IPS DF 19.7 (cell line): Measurements from ENCODE around the gene SGCA.

Experiments
- DNase-seq: peaks from one replicate; pipeline ENCODE4 v3.0.0-alpha.2; 2013; ENCODE audit warnings: low read depth, low spot score

The SGCA gene

GRCh38 chr17:50207792-50208567, 42.2 kb downstream of the SGCA start:
- no peak for DNase-seq

DNA sequence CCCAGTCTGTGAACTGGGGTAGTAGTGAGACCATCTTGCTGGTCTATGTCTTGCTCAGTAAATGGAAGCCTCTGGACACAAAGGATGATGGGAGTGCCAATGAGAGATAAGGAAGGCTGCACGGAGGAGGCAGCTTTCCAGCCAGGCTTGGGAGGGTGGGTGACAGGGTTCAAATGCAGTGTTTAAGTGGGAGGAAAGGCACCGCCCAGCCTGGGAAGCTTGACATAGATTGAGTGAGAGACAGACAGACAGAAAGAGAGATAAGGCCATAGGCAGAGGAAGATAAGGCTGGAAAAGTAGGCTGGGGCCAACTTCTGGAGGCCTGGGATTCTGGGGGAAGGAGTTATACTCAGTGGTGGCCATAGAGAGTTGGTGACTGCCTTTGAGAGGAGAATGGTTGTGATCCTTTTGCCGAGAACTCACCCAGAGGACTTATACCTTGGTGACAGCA, 42.8 kb downstream of the SGCA start:
- DNase-seq: no peak

DNA sequence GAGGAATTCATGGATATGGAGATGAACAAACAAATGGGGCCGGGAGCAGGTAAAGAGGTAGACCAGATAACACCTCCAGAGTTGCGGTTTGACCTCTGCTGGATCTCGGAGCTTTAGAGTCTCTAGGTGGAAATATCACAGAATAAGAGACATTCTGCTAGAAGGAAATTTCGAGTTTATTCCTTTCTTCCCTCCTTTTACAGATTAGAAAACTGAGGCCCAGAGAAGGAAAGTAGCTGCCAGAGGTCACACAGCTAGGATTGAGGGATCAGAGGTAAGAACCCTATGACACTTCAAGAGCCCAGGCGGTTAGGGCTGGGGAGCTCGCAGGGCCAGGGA, 43.3 kb downstream of the SGCA start:
- no peak for DNase-seq

DNA sequence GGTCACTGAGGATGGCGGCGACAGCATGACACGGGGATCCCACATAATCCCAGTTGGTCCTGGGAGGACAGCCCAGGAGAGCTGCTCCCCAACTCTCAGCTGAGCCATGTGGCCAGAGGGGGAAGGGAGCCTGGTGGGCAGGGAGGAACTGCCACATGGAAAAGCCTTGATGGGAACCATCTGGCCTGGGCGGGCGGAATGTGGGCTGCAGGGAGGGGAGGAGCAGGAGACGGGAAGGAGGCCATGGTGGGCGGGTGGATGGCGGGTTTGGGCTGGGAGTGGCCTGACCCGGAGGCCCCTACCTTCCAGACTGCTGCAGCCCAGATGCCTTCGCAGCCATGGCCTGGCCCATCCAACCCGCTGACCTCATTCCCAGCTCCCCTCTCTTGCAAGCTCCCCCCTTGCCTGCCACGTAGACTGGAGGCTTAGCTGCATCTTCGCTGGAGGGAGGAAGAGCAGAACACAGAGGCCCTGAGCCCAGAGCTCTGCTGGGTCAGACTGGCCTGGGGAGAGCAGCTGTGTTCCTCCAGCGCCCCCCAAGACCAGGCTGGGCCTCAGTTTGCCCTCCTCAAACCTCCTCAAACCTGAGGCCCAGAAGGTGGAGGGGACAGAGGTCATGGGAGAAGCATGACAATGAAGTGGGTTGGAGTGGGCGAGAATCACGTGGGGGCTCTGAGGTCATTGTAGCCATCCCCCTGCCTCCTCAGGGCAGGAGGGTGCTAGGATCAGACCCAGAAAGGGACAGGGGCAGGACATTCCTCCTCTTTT, 43.9 kb downstream of the SGCA start:
- DNase-seq: no peak

DNA sequence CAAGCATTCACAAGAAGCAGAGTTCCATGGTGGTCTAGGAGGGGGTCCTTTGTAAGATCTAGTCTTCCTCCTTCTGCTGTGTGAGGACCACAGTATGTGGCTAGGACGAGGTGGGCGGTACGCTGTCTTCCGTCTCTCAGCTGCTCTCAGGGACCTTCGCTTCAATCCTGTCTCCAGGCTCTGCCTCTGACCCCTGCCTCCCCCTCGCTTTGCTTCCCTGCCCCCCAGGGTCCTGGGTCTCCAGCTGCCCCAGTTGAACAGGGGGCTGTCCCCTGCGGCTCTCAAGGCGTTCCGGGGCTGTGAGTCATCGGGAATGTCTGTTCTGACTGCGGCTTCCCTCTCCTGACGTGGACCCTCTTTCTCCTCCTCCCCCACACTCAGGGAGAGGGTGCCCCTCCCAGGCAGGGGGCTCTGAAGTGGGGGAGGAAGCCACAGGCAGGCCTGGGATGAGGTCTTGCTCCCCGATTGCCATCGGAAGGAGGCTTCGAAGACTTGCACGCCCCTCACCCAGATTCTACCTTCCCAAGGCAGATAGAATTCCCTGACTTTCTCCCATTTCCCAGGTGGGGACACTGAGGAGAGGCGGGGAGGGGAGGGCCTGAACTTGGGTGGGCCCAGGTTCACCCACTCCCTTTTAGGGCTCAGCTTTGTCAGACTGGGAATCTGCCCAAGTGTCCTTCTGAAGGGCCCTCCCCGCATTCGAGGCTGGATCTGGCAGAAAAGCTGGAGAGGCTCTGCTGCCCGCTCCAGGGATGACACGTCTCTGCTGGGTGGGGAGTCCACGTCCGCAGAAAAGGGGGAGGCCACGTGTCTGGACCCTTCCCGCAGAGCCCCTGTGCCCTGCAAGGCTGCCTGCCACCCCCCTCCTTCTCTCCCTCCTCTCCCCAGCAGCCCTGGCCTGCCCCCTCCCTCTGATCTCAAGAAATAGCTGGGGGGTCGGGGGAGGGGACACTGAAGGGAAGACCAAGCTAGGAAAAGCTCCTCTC, 44.7 kb downstream of the SGCA start:
- DNase-seq: no peak

DNA sequence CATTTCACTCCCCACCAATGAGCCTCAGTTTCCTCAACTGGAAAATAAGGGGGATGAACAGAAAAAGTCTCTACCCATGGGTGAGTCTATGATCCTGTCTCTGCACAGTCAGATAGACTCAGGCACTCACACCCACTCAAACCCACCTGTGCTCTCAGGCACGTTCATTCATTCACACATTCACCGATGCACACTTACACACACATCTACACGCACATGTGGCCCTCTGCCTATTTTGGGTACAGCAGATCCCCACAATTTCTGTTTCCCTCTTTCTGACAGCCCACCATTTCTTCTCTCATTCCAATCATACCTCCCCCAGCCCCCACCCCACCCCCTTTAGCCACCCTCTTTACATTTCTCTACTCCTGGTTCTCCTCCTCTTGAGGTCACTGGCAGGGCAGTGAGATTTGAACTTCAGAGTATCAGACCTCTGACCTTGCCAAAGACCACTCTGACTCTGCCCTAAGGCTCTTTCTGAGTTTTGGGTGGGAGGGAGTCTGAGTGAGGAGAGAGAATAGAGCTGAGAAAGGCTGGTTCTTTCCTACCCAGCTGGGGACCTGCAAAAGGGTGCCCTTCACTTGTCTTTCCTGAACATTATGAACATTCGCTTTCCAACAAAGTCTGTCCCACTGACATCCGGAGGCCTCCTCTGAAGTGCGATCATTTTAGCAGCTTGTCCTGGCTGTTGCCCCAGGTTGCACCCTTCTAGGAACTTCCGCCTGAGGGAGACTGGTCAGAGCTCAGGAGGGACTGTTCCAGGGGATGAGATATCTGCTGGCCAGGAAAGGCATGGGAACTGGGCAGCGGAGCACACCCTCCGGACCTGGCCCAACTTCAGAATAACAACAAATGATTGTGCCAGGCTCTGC, 45.7 kb downstream of the SGCA start:
- DNase-seq: no peak

DNA sequence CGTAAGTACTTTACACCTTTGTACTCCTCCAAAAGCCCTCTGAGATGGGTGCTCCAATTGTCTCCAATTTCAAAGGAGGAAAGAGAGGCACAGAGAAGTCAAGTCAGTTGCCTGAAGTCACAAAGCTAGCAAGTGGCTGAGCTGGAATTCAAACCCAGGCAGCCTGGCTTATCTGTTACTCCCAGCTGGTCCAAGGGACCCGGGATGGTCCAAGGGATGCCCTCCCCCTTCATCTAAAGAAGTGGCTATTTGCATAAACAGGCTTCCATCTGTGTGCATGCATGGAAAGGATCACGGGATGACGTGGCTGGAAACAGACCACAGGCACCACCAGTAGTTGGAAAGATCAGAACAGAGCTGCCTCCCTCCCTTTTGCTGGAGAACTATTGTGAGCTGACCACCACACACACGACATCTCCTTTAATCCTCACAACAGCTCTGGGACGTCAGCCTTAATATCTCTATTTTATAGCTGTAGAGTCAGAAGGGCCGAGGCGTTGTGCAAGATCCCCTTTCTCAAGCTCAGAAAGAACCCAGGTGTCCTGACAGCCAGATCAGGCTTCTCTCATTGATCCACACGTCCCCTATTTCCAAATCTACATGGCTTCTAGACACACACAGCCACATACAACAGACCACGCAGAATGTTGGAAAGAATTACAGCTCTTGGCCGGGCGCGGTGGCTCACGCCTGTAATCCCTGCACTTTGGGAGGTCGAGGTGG, 46.5 kb downstream of the SGCA start:
- DNase-seq: no peak

- DNase-seq: no peak
Measured at GRCh38 chr17:50213026-50214022, 47.5 kb downstream of the SGCA start.

- no peak for DNase-seq
Measured at GRCh38 chr17:50214976-50215760, 49.4 kb downstream of the SGCA start.

DNA sequence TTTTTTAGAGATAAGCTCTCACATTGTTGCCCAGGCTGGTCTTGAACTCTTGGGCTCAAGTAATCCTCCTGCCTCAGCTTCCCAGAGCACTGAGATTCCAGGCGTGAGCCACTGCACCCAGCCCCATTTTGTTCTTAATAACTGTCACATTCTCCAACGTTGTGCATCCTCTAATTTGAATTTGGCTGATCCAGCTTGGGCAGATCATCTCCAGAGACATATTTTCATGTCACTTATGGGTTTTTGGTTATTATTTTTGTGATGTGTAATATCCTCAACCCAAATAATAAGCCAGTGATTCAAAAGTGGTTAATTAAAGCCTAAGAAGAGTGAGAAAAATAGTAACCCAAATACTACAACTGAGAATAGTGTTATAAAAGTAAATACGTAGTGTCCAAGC, 51.8 kb downstream of the SGCA start:
- no peak for DNase-seq

DNA sequence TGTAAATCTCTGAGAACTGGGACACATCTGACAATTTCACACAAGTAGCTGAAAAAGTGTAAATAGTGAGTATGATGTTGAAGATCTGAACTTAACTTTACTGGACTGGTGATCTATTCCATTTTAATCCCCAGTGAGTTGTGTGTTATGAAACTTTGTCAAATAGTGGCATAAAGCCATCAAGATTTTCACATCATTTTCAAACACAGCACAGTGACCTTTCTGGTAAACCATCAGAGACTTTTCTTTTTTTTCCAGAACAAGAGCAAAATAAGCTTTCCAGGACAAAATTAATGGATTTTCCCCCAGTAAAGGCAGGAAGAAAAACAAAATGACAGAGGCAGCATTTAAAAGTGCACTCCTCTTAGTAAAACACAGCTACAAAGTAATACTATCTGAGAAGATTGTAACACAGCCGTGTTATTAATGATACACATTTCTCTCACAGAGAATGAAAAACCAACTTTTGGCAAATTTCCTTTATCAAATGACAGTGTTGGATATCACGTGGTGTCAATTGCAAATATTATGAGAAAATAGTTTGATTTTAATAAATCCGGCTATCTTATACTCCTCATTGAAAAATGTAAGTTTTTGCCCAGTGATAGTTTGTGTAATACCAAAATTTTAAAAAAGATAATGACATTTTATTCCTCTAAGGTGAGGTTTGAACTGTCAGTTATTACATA, 52.4 kb downstream of the SGCA start:
- DNase-seq: no peak

DNA sequence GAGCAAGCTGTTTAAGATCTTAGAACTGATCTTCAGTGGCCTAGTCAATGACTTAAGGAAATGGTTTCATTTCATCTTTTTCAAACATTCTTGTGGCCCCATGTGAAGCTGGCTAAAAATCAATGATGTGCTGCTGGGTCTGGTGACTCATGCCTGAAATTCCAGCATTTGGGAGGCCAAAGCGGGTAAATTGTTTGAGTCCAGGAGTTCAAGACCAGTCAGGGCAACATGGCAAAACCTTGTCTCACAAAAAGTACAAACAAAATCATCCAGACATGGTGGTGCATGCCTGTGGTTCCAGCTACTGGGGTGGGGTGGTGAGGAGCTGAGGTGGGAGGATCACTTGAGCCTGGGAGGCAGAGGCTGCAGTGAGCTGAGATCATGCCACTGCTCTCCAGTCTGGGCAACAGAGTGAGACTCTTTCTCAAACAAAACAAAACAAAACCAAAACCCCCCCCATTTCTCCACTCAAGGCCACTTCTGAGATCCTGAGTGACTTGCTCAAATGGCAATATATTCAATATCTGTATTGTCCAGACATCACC, 53.0 kb downstream of the SGCA start:
- DNase-seq: no peak

- DNase-seq: no peak
Measured at GRCh38 chr17:50219342-50219741, 53.5 kb downstream of the SGCA start.

DNA sequence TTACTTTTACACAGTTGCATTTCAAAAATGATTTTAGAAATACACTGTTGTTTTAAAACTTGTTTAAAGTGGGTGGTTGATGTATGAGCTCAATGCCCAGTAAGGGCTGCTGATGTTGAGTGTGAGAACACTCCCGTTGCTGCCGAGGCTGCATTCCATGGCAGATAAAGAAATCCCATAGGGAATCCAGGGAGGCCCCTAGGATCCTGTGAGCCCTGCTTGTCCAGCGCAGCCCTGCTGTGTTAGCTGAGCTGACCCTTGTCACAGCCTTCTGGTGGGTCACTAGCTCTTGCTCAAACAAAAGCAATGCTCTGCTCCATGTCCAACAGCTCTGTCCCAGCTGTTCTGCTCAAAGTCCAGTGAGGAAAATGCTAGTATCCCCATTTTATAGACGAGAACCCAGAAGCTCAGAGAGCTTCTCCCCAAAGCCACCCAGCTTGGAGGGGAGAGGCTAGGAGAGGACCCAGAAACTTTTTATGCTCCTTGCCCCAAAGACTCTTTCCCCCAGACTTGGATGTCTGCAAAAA, 54.2 kb downstream of the SGCA start:
- DNase-seq: no peak

DNA sequence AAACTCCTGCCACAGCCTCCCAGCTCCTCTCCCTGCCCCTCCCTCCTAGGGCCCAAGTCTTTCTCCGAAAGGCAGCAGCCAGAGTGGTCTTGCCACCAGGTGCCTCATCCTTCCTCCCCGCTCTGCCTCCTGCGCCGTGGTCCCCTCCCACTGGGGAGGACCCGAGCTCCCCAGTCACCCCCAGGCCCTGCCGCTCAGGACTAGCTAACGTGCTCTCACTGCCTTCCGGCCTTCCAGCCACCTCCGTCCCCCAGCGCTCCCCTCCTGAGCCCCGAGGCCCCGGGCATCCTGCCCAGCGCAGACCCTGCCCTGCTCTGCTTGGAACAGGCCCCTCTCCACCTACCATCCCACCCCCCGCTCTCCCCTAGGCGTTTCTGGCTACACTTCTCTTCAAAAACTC, 55.0 kb downstream of the SGCA start:
- DNase-seq: no peak

- DNase-seq: no peak
Measured at GRCh38 chr17:50221266-50221863, 55.6 kb downstream of the SGCA start.
